GM21360 (cell line): ENCODE results near the gene MUC7.

Experiments
- ATAC-seq: cut with Tn5 transposase; IDR thresholded peaks from one replicate; pipeline ENCODE4 v1.9.1; 2021; ENCODE audit warnings: mild to moderate bottlenecking, moderate library complexity; ENCODE audit not compliant: unreplicated experiment

MUC7 gene

GRCh38 chr4:70531981-70532380, 60.0 kb downstream of the MUC7 start:
- peak; percentile 95 for ATAC-seq
